PC-9 (cell line): Measurements from ENCODE around the gene PSMD13.

ENCODE experiments used
- CTCF ChIP-seq: fragments of 200-600 bp; sonication (generic); conservative IDR thresholded peaks from 2 replicates; pipeline ENCODE4 v1.6.1; 2017; ENCODE audit warnings: mixed run types, antibody characterized with exemption, mild to moderate bottlenecking, moderate library complexity
- EZH2 ChIP-seq: fragments of 200-600 bp; sonication (generic); IDR thresholded peaks from 2 replicates; pipeline ENCODE4 v1.8.0; 2017; ENCODE audit warnings: antibody characterized with exemption, low read depth

DNA sequence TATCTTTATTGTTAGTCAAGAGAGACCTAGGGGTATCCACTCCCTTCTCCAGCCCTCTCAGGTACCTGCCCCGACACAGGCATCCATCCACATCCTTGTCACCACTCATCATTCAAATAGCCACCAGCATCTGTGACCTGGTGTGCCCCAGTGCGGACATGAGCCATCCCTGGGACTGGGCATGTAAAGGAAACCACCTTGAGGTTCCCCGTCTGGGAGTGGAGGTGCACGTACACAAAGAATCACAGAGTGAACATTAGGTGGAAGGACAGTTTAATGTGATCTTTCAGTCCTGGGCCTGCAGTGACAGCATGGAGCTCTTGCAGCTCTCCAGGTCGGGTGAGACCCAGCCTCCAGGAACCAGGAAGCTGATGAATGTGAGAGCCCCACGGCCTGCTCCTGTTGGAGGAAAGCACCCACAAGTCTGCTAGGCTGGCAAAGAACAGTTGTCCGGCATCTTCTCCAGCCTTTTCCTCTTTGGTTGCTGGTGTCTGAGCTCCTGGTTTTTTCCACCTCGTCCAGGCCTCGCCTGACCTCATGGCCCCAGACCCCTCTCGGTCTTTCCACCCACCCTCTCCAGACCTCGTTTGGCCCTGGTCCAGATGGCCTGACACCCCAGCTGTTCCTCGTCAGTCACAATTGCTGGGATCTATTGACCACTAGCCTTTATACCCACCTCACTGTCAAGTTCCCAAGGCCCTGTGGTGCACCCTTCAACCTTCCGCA lies 16.5 kb downstream of the PSMD13 start:
- TF ChIP-seq CTCF (no peak), EZH2 (no peak)
